MCF 10A (cell line): ENCODE results near the gene DCUN1D1. TPM values are rescaled to one million over a fixed set of nuclear protein-coding genes. Genes with fewer than 3 reads are reported as not detected.

ENCODE experiments used
- BruUV-seq: library from RNA; stranded (reverse); fragments of 400-500 nt; replicated peaks from 2 replicates; lab custom pipeline; 2021; lab: Mats Ljungman, UMichigan
- CTCF ChIA-PET: fragments of 300-600 bp; sonication (Branson Sonifier 250); formaldehyde crosslinking; extraction: SDS; loops from one replicate; lab custom pipeline; 2021; ENCODE audit warnings: antibody characterized with exemption, inconsistent platforms; lab: Yijun Ruan, JAX
- POLR2A ChIA-PET: fragments of 300-600, 350-650 bp; sonication (Branson Sonifier 250); formaldehyde crosslinking; extraction: SDS; loops from one replicate; lab custom pipeline; 2020; ENCODE audit warnings: antibody characterized with exemption, inconsistent platforms; lab: Yijun Ruan, JAX
- DNase-seq: peaks from one replicate; pipeline ENCODE4 v3.0.0-alpha.2; 2018; ENCODE audit not compliant: unreplicated experiment
- H3K27ac Mint-ChIP-seq: one replicate; pipeline ENCODE4 v1.8.0; 2022; ENCODE audit warnings: mild to moderate bottlenecking, low read depth, mixed read lengths; ENCODE audit not compliant: unreplicated experiment
- H3K27me3 Mint-ChIP-seq: one replicate; pipeline ENCODE4 v1.8.0; 2022; ENCODE audit warnings: mixed read lengths; ENCODE audit not compliant: insufficient read depth, unreplicated experiment
- H3K36me3 Mint-ChIP-seq: one replicate; pipeline ENCODE4 v1.8.0; 2022; ENCODE audit warnings: mild to moderate bottlenecking, moderate library complexity, mixed read lengths; ENCODE audit not compliant: insufficient read depth, unreplicated experiment
- H3K4me1 Mint-ChIP-seq: one replicate; pipeline ENCODE4 v1.8.0; 2022; ENCODE audit warnings: mixed read lengths; ENCODE audit not compliant: insufficient read depth, unreplicated experiment
- H3K4me3 Mint-ChIP-seq: one replicate; pipeline ENCODE4 v1.8.0; 2022; ENCODE audit warnings: mild to moderate bottlenecking, moderate library complexity, mixed read lengths; ENCODE audit not compliant: unreplicated experiment
- H3K9me3 Mint-ChIP-seq: one replicate; pipeline ENCODE4 v1.8.0; 2022; ENCODE audit warnings: mixed read lengths; ENCODE audit not compliant: unreplicated experiment
- CTCF ChIP-seq: fragments of 200-600 bp; IDR thresholded peaks from one replicate; pipeline ENCODE4 v1.8.0; 2022; ENCODE audit warnings: antibody characterized with exemption, mild to moderate bottlenecking; ENCODE audit not compliant: unreplicated experiment
- intact Hi-C: fragments of 100-400 bp; cut with micrococcal nuclease; formaldehyde crosslinking; loops from 2 replicates; pipeline ENCODE4 v1.14.1; 2022
- total RNA-seq: library from RNA; stranded (reverse); gene quantifications from 2 replicates; pipeline ENCODE4 v1.2.3, GENCODE V29; 2022

Gene DCUN1D1
- total RNA-seq, 1 experiment from 2014 or later: 39.1 TPM

- H3K27me3 Mint-ChIP-seq: no peaks in the 10 kb centered on the region
- peaks cover 15% of the 10 kb centered on the region for H3K4me1 Mint-ChIP-seq
- BruUV-seq: no TSS peak
- ChIA-PET POLR2A (interaction anchor here (0.7 to 1.0 kb wide), 2 partner anchors 14 to 97 kb away, joined by 4 read pairs; no protein-coding TSS in a partner anchor), CTCF (no interaction called here)
- H3K9me3 Mint-ChIP-seq: no peaks in the 10 kb centered on the region
- no peak overlapping the region for H3K27ac Mint-ChIP-seq
- no peaks in the 10 kb centered on the region for H3K36me3 Mint-ChIP-seq
- no peak overlapping the region for H3K4me3 Mint-ChIP-seq
- no peak for TF ChIP-seq CTCF
- DNase-seq: no peak
- intact Hi-C loops: no loop called here
Measured at GRCh38 chr3:182967218-182968204, 12.8 kb downstream of the DCUN1D1 start.

DNA sequence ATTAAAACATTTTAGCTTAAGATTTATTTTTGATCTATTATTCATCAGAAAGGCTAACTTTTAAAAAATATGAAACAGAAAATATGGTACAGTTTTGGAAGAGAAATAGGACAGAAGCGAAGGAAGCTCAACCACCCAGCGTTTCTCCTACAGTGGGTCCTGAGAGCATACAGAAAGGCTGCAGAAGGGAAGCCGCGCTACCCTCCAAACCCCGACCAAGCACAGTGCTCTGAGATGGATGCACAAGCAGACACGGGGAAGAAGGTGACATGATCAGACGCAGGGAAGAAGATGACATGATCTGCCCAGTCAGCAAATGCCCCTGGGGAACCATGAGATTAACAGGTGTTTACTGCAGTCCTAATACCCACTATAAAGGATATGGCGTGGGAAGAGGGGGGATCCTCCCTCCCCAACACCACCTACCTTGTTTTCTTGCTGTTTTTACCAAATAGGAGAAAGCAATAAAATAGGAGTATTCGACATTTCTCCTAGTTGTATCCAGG lies 14.4 kb downstream of the DCUN1D1 start:
- Mint-ChIP-seq H3K27ac (no peak overlapping the region), H3K4me3 (no peak overlapping the region), H3K9me3 (no peaks in the 10 kb centered on the region), H3K36me3 (peaks cover 12% of the 10 kb centered on the region), H3K27me3 (no peaks in the 10 kb centered on the region), H3K4me1 (peaks cover 23% of the 10 kb centered on the region)
- POLR2A ChIA-PET: no interaction called here
- intact Hi-C loops: no loop called here
- BruUV-seq: no TSS peak
- no peak for TF ChIP-seq CTCF
- CTCF ChIA-PET: no interaction called here
- DNase-seq: no peak

DNA sequence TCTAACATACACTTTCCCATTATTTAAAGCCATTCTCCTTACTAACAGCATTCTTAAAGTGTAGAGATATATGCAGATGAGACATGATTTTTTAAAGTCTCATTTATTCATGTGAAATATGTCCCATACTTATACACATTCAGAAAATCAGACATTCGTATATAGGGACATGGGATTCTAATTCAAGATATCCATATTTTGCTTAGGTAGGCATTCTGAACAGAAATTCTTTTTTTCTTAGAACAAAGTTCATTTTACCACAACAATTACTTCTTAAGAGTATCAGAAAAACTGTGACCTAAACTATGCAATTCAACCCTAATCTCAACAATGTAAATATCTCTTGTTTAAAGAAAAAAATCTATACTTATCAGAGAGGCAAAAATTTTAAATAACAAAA lies 16.2 kb downstream of the DCUN1D1 start:
- intact Hi-C loops: no loop called here
- ChIA-PET POLR2A (no interaction called here), CTCF (no interaction called here)
- Mint-ChIP-seq H3K4me1 (peaks cover 26% of the 10 kb centered on the region), H3K27ac (no peak overlapping the region), H3K27me3 (no peaks in the 10 kb centered on the region), H3K9me3 (no peaks in the 10 kb centered on the region), H3K36me3 (peaks cover 30% of the 10 kb centered on the region), H3K4me3 (no peak overlapping the region)
- DNase-seq: no peak
- no TSS peak for BruUV-seq
- TF ChIP-seq CTCF: no peak

GRCh38 chr3:182962166-182962565 lies 18.2 kb downstream of the DCUN1D1 start:
- Mint-ChIP-seq H3K36me3 (peaks cover 48% of the 10 kb centered on the region), H3K4me1 (peaks cover 14% of the 10 kb centered on the region), H3K27ac (peak overlapping the region; percentile 71), H3K27me3 (no peaks in the 10 kb centered on the region), H3K9me3 (no peaks in the 10 kb centered on the region), H3K4me3 (no peak overlapping the region)
- intact Hi-C loops: no loop called here
- ChIA-PET POLR2A (interaction anchor here (1.0 to 2.0 kb wide), 4 partner anchors 8 to 60 kb away, joined by 3 to 6 read pairs (median 5); partner anchors contain the start of gene DCUN1D1), CTCF (interaction anchor here (0.7 kb wide), 1 partner anchor 889 kb away, joined by 3 read pairs; no protein-coding TSS in a partner anchor)
- no peak for DNase-seq
- BruUV-seq: no TSS peak
- no peak for TF ChIP-seq CTCF
